Kidney (tissue), 14 donors: Measurements from ENCODE around the gene SIM2. TPM values are rescaled to one million over a fixed set of nuclear protein-coding genes. Genes with fewer than 3 reads are reported as not detected.

Experiments
- DNase-seq, 5 donors: peaks; one replicate each; pipeline ENCODE4 v3.0.0-alpha.2; 2013 to 2020
- FAIRE-seq: peaks from 2 replicates; lab custom pipeline; 2012; peaks lifted over from hg19 to GRCh38; lab: Jason Lieb, UNC
- H3K27ac ChIP-seq, 2 donors: one replicate each; pipeline ENCODE4 v1.7.0; 2013; ENCODE audit warnings: low read depth in 2 of 2, low read length in 2 of 2, inconsistent platforms in 1 of 2
- H3K27me3 ChIP-seq: one replicate; pipeline ENCODE4 v1.7.1; 2013; ENCODE audit warnings: low read length, inconsistent platforms; ENCODE audit not compliant: control insufficient read depth, insufficient read depth
- H3K36me3 ChIP-seq, 3 donors: one replicate each; pipeline versions ENCODE4 v1.7.0 to v1.7.1; 2013; ENCODE audit warnings: low read length in 3 of 3, control low read depth in 1 of 3, inconsistent platforms in 1 of 3; ENCODE audit not compliant: insufficient read depth in 3 of 3, control insufficient read depth in 2 of 3
- H3K4me1 ChIP-seq, 3 donors: one replicate each; pipeline versions ENCODE4 v1.7.0 to v1.7.1; 2013; ENCODE audit warnings: low read length in 3 of 3, inconsistent platforms in 1 of 3, low read depth in 1 of 3; ENCODE audit not compliant: control insufficient read depth in 2 of 3, insufficient read depth in 2 of 3
- H3K4me3 ChIP-seq, 3 donors: one replicate each; pipeline versions ENCODE4 v1.7.0 to v1.8.1; 2013; ENCODE audit warnings: low read length in 3 of 3, control low read depth in 1 of 3, inconsistent platforms in 1 of 3
- H3K9ac ChIP-seq, 3 donors: one replicate each; pipeline versions ENCODE4 v1.7.0 to v1.7.1; 2013; ENCODE audit warnings: low read length in 3 of 3, control low read depth in 1 of 3, inconsistent platforms in 1 of 3
- H3K9me3 ChIP-seq, 3 donors: one replicate each; pipeline versions ENCODE4 v1.7.0 to v1.7.1; 2013; ENCODE audit warnings: low read length in 3 of 3, control low read depth in 1 of 3, inconsistent platforms in 1 of 3; ENCODE audit not compliant: control insufficient read depth in 2 of 3, insufficient read depth in 1 of 3
- intact Hi-C: fragments of 100-400 bp; cut with DNase I; formaldehyde crosslinking; loops from one replicate; pipeline ENCODE4 v1.11.1; 2022
- polyA plus RNA-seq: library from polyadenylated mRNA; stranded (reverse); fragments of 350-450 nt; fragmentation: Illumina TruSeq; extraction: RNeasy Lipid Tissue Mini Kit (QIAGEN cat#74804); gene quantifications from one replicate; pipeline ENCODE4 v1.2.3, GENCODE V29; 2014; ENCODE audit warnings: low read depth, low replicate concordance; ENCODE audit not compliant: insufficient read depth
- total RNA-seq: library from RNA; stranded (reverse); fragmentation: NEBNext Ultra II Directional; extraction: Animal tissue kit (Norgen Biotek cat#: 25700); gene quantifications from one replicate; pipeline ENCODE4 v1.2.1, GENCODE V29; 2021
- TF ChIP-seq, protein P1 (sequence below): IDR thresholded peaks from 3 replicates; pipeline ENCODE4 v1.5.1; 2012; ENCODE audit warnings: mild to moderate bottlenecking, moderate library complexity, borderline replicate concordance; ENCODE audit not compliant: insufficient read depth; ENCODE audit errors: extremely low read depth
- donor health status: control.
- donor health status: control.
- donor health status: control.
- donor health status: control.
- donor health status: control.
- donor health status: DM: yes; HTN: yes; CAD: no.
- donor health status: Normal renal cell carcinoma (clear cell type).

Gene SIM2
- total and polyA plus RNA-seq, 2 donors from 2014 or later: 6.5 to 71.3 TPM

DNA sequence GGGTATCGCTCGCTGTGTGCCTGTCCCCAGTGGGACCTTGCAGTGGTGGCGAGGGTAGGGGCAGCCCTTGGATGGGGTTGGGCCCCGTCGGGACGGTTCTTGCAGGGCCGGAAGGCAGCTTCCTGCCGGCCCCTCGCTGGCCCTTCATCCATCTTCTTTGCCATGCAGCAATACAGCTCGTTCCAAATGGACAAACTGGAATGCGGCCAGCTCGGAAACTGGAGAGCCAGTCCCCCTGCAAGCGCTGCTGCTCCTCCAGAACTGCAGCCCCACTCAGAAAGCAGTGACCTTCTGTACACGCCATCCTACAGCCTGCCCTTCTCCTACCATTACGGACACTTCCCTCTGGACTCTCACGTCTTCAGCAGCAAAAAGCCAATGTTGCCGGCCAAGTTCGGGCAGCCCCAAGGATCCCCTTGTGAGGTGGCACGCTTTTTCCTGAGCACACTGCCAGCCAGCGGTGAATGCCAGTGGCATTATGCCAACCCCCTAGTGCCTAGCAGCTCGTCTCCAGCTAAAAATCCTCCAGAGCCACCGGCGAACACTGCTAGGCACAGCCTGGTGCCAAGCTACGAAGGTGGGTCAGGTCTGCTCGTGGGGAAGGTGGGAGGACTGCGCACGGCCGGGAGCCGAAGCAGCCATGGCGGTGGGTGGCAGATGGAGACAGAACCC, 45.8 kb downstream of the SIM2 start:
- H3K36me3 ChIP-seq: no peaks in the 10 kb centered on the region
- no peak overlapping the region for H3K9ac ChIP-seq
- H3K27me3 ChIP-seq: no peaks in the 10 kb centered on the region
- no peaks in the 10 kb centered on the region for H3K9me3 ChIP-seq
- intact Hi-C loops: no loop called here
- no peak overlapping the region for H3K4me3 ChIP-seq
- H3K27ac ChIP-seq: no peak overlapping the region
- peak; percentile 85 to 94 (median 88) for DNase-seq
- H3K4me1 ChIP-seq: peaks cover 0 to 4% (median 0%) of the 10 kb centered on the region in 3 donors
- no peak for FAIRE-seq
- TF ChIP-seq, protein P1, sequence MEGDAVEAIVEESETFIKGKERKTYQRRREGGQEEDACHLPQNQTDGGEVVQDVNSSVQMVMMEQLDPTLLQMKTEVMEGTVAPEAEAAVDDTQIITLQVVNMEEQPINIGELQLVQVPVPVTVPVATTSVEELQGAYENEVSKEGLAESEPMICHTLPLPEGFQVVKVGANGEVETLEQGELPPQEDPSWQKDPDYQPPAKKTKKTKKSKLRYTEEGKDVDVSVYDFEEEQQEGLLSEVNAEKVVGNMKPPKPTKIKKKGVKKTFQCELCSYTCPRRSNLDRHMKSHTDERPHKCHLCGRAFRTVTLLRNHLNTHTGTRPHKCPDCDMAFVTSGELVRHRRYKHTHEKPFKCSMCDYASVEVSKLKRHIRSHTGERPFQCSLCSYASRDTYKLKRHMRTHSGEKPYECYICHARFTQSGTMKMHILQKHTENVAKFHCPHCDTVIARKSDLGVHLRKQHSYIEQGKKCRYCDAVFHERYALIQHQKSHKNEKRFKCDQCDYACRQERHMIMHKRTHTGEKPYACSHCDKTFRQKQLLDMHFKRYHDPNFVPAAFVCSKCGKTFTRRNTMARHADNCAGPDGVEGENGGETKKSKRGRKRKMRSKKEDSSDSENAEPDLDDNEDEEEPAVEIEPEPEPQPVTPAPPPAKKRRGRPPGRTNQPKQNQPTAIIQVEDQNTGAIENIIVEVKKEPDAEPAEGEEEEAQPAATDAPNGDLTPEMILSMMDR: no peak

GRCh38 chr21:36745459-36745858, 46.5 kb downstream of the SIM2 start:
- Histone ChIP-seq H3K27ac (no peak overlapping the region), H3K9ac (no peak overlapping the region), H3K36me3 (no peaks in the 10 kb centered on the region), H3K4me3 (no peak overlapping the region), H3K4me1 (peaks cover 0 to 4% (median 0%) of the 10 kb centered on the region in 3 donors), H3K9me3 (no peaks in the 10 kb centered on the region), H3K27me3 (no peaks in the 10 kb centered on the region)
- intact Hi-C loops: no loop called here
- TF ChIP-seq, protein P1: no peak
- DNase-seq (no peak), FAIRE-seq (no peak)

DNA sequence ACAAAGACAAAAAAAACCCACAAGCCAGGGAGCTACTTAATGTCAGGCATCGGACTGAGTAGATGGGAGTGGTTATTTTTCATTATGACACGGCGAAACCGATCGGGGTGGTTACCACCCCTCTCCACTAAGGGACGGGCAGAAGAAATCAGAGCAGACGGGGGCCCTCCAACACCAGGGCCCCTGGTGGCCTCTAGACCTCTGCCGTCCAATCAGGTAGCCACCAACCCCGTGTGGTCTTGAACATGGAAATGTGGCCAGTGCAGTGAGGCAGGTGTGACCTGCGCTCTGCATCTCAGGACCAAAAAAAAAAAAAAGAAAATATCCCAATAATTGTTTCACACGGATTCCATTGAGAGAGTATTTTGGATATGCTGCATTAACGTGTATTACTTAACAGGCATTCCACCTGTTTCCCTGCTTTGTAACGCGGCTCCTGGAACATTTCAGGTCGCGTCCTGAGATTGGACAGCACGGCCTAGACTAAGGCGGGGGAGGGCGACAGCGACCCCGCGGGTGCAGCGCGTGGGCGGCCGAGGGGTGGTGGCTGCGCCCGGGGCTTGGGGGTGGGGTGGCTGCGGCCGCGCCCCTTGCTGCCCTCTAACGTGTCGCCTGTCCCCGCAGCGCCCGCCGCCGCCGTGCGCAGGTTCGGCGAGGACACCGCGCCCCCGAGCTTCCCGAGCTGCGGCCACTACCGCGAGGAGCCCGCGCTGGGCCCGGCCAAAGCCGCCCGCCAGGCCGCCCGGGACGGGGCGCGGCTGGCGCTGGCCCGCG, 48.3 kb downstream of the SIM2 start:
- Histone ChIP-seq H3K27me3 (no peaks in the 10 kb centered on the region), H3K4me1 (peaks cover 0 to 4% (median 0%) of the 10 kb centered on the region in 3 donors), H3K27ac (no peak overlapping the region), H3K9me3 (no peaks in the 10 kb centered on the region), H3K36me3 (no peaks in the 10 kb centered on the region), H3K4me3 (peak overlapping the region in 2 of 3 donors; percentile 16 to 19), H3K9ac (no peak overlapping the region)
- intact Hi-C loops: no loop called here
- DNase-seq: peak in 3 of 5 donors; percentile 51 to 73 (median 62)
- TF ChIP-seq, protein P1: no peak
- FAIRE-seq: no peak
